Left renal cortex interstitium (tissue), 4 donors: ENCODE data around the gene SPATA20. TPM values are rescaled to one million over a fixed set of nuclear protein-coding genes. Genes with fewer than 3 reads are reported as not detected.

Source experiments
- DNase-seq, 4 donors: peaks; one replicate each; pipeline ENCODE4 v3.0.0-alpha.2; 2013; ENCODE audit warnings: low read depth in 4 of 4, low spot score in 2 of 4, missing footprints in 1 of 4
- polyA plus RNA-seq, 4 donors: library from polyadenylated mRNA; unstranded; fragments of 120-200 nt; gene quantifications; one replicate each; pipeline ENCODE4 v1.2.1, GENCODE V29; 2013; ENCODE audit not compliant: insufficient read length in 4 of 4

The SPATA20 gene
- polyA plus RNA-seq, 4 donors: 50.8 to 71.7 (median 59.5) TPM

- DNase-seq: no peak
Measured at GRCh38 chr17:50519141-50519834, 27.7 kb upstream of the SPATA20 start.

GRCh38 chr17:50520483-50520882 is 26.5 kb upstream of the SPATA20 start:
- no peak for DNase-seq

- no peak for DNase-seq
Measured at GRCh38 chr17:50521514-50521913, 25.5 kb upstream of the SPATA20 start.

- no peak for DNase-seq
Measured at GRCh38 chr17:50522766-50523165, 24.2 kb upstream of the SPATA20 start.

- DNase-seq: no peak
Measured at GRCh38 chr17:50523208-50523607, 23.8 kb upstream of the SPATA20 start.

- DNase-seq: no peak
Measured at GRCh38 chr17:50524838-50525237, 22.1 kb upstream of the SPATA20 start.

- DNase-seq: no peak
Measured at GRCh38 chr17:50527155-50527762, 19.7 kb upstream of the SPATA20 start.

GRCh38 chr17:50527949-50528474 is 19.0 kb upstream of the SPATA20 start:
- DNase-seq: no peak

- DNase-seq: no peak
Measured at GRCh38 chr17:50529849-50530248, 17.1 kb upstream of the SPATA20 start.

- DNase-seq: no peak
Measured at GRCh38 chr17:50531428-50532025, 15.4 kb upstream of the SPATA20 start.

- DNase-seq: no peak
Measured at GRCh38 chr17:50532452-50533024, 14.4 kb upstream of the SPATA20 start, which contains the start of gene EPN3. EPN3 (plus strand) TSS chr17:50532735; CDS start chr17:50536557, 3,822 bp downstream.

GRCh38 chr17:50533185-50533584 is 13.8 kb upstream of the SPATA20 start:
- no peak for DNase-seq

- DNase-seq: no peak
Measured at GRCh38 chr17:50533720-50534148, 13.2 kb upstream of the SPATA20 start.

GRCh38 chr17:50534222-50534978 is 12.6 kb upstream of the SPATA20 start:
- no peak for DNase-seq

GRCh38 chr17:50534979-50535326 is 12.0 kb upstream of the SPATA20 start:
- no peak for DNase-seq

- no peak for DNase-seq
Measured at GRCh38 chr17:50535407-50535806, 11.6 kb upstream of the SPATA20 start.

- no peak for DNase-seq
Measured at GRCh38 chr17:50536683-50537646, 10.0 kb upstream of the SPATA20 start.

- DNase-seq: no peak
Measured at GRCh38 chr17:50537721-50538548, 9.0 kb upstream of the SPATA20 start.
